ENCODE results near the gene TMEM132C. TPM values are rescaled to one million over a fixed set of nuclear protein-coding genes. Genes with fewer than 3 reads are reported as not detected.

TMEM132C gene
- total RNA-seq, 2 experiments from 2014 or later, result not detected

GRCh38 chr12:128715485-128715884 is 448.5 kb downstream of the TMEM132C start:
- no peak overlapping the region for H3K27ac Mint-ChIP-seq
- ChIA-PET CTCF (no interaction called here), POLR2A (no interaction called here)
- no peak overlapping the region for H3K4me3 Mint-ChIP-seq
- intact Hi-C loops (cut with DNase I, micrococcal nuclease), result no loop called here
- DNase-seq (no peak), ATAC-seq (no peak)
- no peaks in the 10 kb centered on the region for H3K4me1 Mint-ChIP-seq
- peaks cover 18% of the 10 kb centered on the region for H3K9me3 Mint-ChIP-seq (ENCODE audit: low read depth)
- H3K36me3 Mint-ChIP-seq (ENCODE audit: low read depth), result no peaks in the 10 kb centered on the region
- no peaks in the 10 kb centered on the region for H3K27me3 Mint-ChIP-seq

- DNase-seq (no peak), ATAC-seq (no peak)
- ChIA-PET POLR2A (no interaction called here), CTCF (no interaction called here)
- no peak overlapping the region for H3K27ac Mint-ChIP-seq
- no peaks in the 10 kb centered on the region for H3K36me3 Mint-ChIP-seq (ENCODE audit: low read depth)
- no peaks in the 10 kb centered on the region for H3K9me3 Mint-ChIP-seq (ENCODE audit: low read depth)
- no peaks in the 10 kb centered on the region for H3K4me1 Mint-ChIP-seq
- H3K4me3 Mint-ChIP-seq, result no peak overlapping the region
- H3K27me3 Mint-ChIP-seq, result peaks cover 5% of the 10 kb centered on the region
- intact Hi-C loops (cut with DNase I, micrococcal nuclease), result no loop called here
These were observed 457.6 kb downstream of the TMEM132C start for GRCh38 chr12:128724468-128725046.

GRCh38 chr12:128726886-128727285 is 459.9 kb downstream of the TMEM132C start:
- Mint-ChIP-seq H3K4me3 (no peak overlapping the region), H3K9me3 (ENCODE audit: low read depth) (no peaks in the 10 kb centered on the region), H3K27ac (no peak overlapping the region), H3K36me3 (ENCODE audit: low read depth) (no peaks in the 10 kb centered on the region), H3K27me3 (peaks cover 7% of the 10 kb centered on the region), H3K4me1 (no peaks in the 10 kb centered on the region)
- intact Hi-C loops (cut with DNase I, micrococcal nuclease), result no loop called here
- ATAC-seq (no peak), DNase-seq (no peak)
- POLR2A ChIA-PET, result no interaction called here
- CTCF ChIA-PET, result no interaction called here

GRCh38 chr12:128727461-128727860 is 460.5 kb downstream of the TMEM132C start:
- POLR2A ChIA-PET, result no interaction called here
- ATAC-seq, result no peak
- H3K9me3 Mint-ChIP-seq (ENCODE audit: low read depth), result no peaks in the 10 kb centered on the region
- no peak for DNase-seq
- no peaks in the 10 kb centered on the region for H3K36me3 Mint-ChIP-seq (ENCODE audit: low read depth)
- no peak overlapping the region for H3K4me3 Mint-ChIP-seq
- CTCF ChIA-PET, result no interaction called here
- H3K27me3 Mint-ChIP-seq, result peaks cover 7% of the 10 kb centered on the region
- intact Hi-C loops (cut with DNase I, micrococcal nuclease), result no loop called here
- H3K27ac Mint-ChIP-seq, result no peak overlapping the region
- H3K4me1 Mint-ChIP-seq, result no peaks in the 10 kb centered on the region

GRCh38 chr12:128727999-128728398 is 461.0 kb downstream of the TMEM132C start:
- Mint-ChIP-seq H3K4me3 (no peak overlapping the region), H3K27me3 (peaks cover 7% of the 10 kb centered on the region), H3K9me3 (ENCODE audit: low read depth) (no peaks in the 10 kb centered on the region), H3K36me3 (ENCODE audit: low read depth) (no peaks in the 10 kb centered on the region), H3K27ac (no peak overlapping the region), H3K4me1 (no peaks in the 10 kb centered on the region)
- DNase-seq, result no peak
- POLR2A ChIA-PET, result no interaction called here
- CTCF ChIA-PET, result interaction anchor here (0.6 kb wide), 1 partner anchor 238 kb away, joined by 3 read pairs; no protein-coding TSS in a partner anchor
- no peak for ATAC-seq
- intact Hi-C loops (cut with DNase I, micrococcal nuclease), result no loop called here

- Mint-ChIP-seq H3K27me3 (peaks cover 7% of the 10 kb centered on the region), H3K9me3 (ENCODE audit: low read depth) (no peaks in the 10 kb centered on the region), H3K36me3 (ENCODE audit: low read depth) (no peaks in the 10 kb centered on the region), H3K4me1 (no peaks in the 10 kb centered on the region), H3K4me3 (no peak overlapping the region), H3K27ac (no peak overlapping the region)
- no peak for ATAC-seq
- POLR2A ChIA-PET, result no interaction called here
- intact Hi-C loops (cut with DNase I, micrococcal nuclease), result no loop called here
- no peak for DNase-seq
- CTCF ChIA-PET, result interaction anchor here (0.6 kb wide), 2 partner anchors 400 to 1040 kb away, joined by 3 read pairs; no protein-coding TSS in a partner anchor
These were observed 462.7 kb downstream of the TMEM132C start for GRCh38 chr12:128729628-128730121.

GRCh38 chr12:128734371-128734770 is 467.4 kb downstream of the TMEM132C start:
- no peak for ATAC-seq
- Mint-ChIP-seq H3K4me1 (no peaks in the 10 kb centered on the region), H3K27me3 (peaks cover 7% of the 10 kb centered on the region), H3K9me3 (ENCODE audit: low read depth) (peaks cover 6% of the 10 kb centered on the region), H3K4me3 (no peak overlapping the region), H3K27ac (no peak overlapping the region), H3K36me3 (ENCODE audit: low read depth) (no peaks in the 10 kb centered on the region)
- ChIA-PET POLR2A (no interaction called here), CTCF (interaction anchor here (1.2 kb wide), 1 partner anchor 17 kb away, joined by 3 read pairs; no protein-coding TSS in a partner anchor)
- DNase-seq, result no peak
- intact Hi-C loops (cut with DNase I, micrococcal nuclease), result no loop called here

GRCh38 chr12:128737292-128737966 is 470.5 kb downstream of the TMEM132C start:
- no peaks in the 10 kb centered on the region for H3K4me1 Mint-ChIP-seq
- ChIA-PET POLR2A (no interaction called here), CTCF (no interaction called here)
- H3K4me3 Mint-ChIP-seq, result no peak overlapping the region
- peaks cover 10% of the 10 kb centered on the region for H3K9me3 Mint-ChIP-seq (ENCODE audit: low read depth)
- H3K27me3 Mint-ChIP-seq, result peaks cover 6% of the 10 kb centered on the region
- H3K36me3 Mint-ChIP-seq (ENCODE audit: low read depth), result no peaks in the 10 kb centered on the region
- intact Hi-C loops (cut with DNase I, micrococcal nuclease), result no loop called here
- no peak overlapping the region for H3K27ac Mint-ChIP-seq
- ATAC-seq (peak; percentile 19), DNase-seq (no peak)

- H3K4me1 Mint-ChIP-seq, result no peaks in the 10 kb centered on the region
- H3K27ac Mint-ChIP-seq, result no peak overlapping the region
- intact Hi-C loops (cut with DNase I, micrococcal nuclease), result no loop called here
- no peak for DNase-seq
- no peak for ATAC-seq
- peaks cover 9% of the 10 kb centered on the region for H3K9me3 Mint-ChIP-seq (ENCODE audit: low read depth)
- POLR2A ChIA-PET, result no interaction called here
- CTCF ChIA-PET, result no interaction called here
- no peaks in the 10 kb centered on the region for H3K36me3 Mint-ChIP-seq (ENCODE audit: low read depth)
- H3K4me3 Mint-ChIP-seq, result no peak overlapping the region
- peaks cover 6% of the 10 kb centered on the region for H3K27me3 Mint-ChIP-seq
These were observed 476.9 kb downstream of the TMEM132C start for GRCh38 chr12:128743916-128744315.

- no peak overlapping the region for H3K4me3 Mint-ChIP-seq
- no peaks in the 10 kb centered on the region for H3K36me3 Mint-ChIP-seq (ENCODE audit: low read depth)
- no peak overlapping the region for H3K27ac Mint-ChIP-seq
- intact Hi-C loops (cut with DNase I, micrococcal nuclease), result no loop called here
- no peaks in the 10 kb centered on the region for H3K4me1 Mint-ChIP-seq
- DNase-seq (no peak), ATAC-seq (no peak)
- H3K27me3 Mint-ChIP-seq, result peaks cover 6% of the 10 kb centered on the region
- ChIA-PET POLR2A (no interaction called here), CTCF (no interaction called here)
- H3K9me3 Mint-ChIP-seq (ENCODE audit: low read depth), result no peaks in the 10 kb centered on the region
These were observed 479.1 kb downstream of the TMEM132C start for GRCh38 chr12:128745772-128746689.

- Mint-ChIP-seq H3K4me1 (no peaks in the 10 kb centered on the region), H3K27me3 (peaks cover 4% of the 10 kb centered on the region), H3K9me3 (ENCODE audit: low read depth) (no peaks in the 10 kb centered on the region), H3K4me3 (no peak overlapping the region), H3K27ac (no peak overlapping the region), H3K36me3 (ENCODE audit: low read depth) (no peaks in the 10 kb centered on the region)
- ATAC-seq (no peak), DNase-seq (no peak)
- intact Hi-C loops (cut with DNase I, micrococcal nuclease), result no loop called here
- ChIA-PET POLR2A (no interaction called here), CTCF (no interaction called here)
These were observed 480.5 kb downstream of the TMEM132C start for GRCh38 chr12:128747441-128747840.

All from activated CD4-positive, alpha-beta T cell treated with anti-CD3 and anti-CD28 coated beads for 36 hours (primary cell).